Pancreas (tissue), 10 donors: Measurements from ENCODE around the gene SRPK3. TPM values are rescaled to one million over a fixed set of nuclear protein-coding genes. Genes with fewer than 3 reads are reported as not detected.

Experiments used
- ATAC-seq, 4 donors: fragments of 200-7000 bp; cut with Tn5 transposase; one replicate each; pipeline versions ENCODE4 v1.8.0 to v1.9.1; 2020; ENCODE audit warnings: mild to moderate bottlenecking in 4 of 4, moderate library complexity in 4 of 4
- DNase-seq, 6 donors: peaks; one replicate each; pipeline ENCODE4 v3.0.0-alpha.2; 2020
- FAIRE-seq: peaks from 2 replicates; lab custom pipeline; 2012; peaks lifted over from hg19 to GRCh38; lab: Jason Lieb, UNC
- H3K27ac ChIP-seq, 4 donors: fragments of 200-600 bp; sonication (generic); 1 replicate in 3 of 4; 2 replicates in 1 of 4; pipeline versions ENCODE4 v1.5.0 to v1.8.0; 2020
- H3K27me3 ChIP-seq, 4 donors: fragments of 200-600 bp; one replicate each; pipeline ENCODE4 v1.8.0; 2021
- H3K36me3 ChIP-seq, 3 donors: fragments of 200-600 bp; sonication (generic) in 1 of 3; one replicate each; pipeline versions ENCODE4 v1.5.0 to v1.8.0; 2020 to 2021
- H3K4me1 ChIP-seq, 3 donors: fragments of 200-600 bp; one replicate each; pipeline ENCODE4 v1.8.0; 2021
- H3K4me3 ChIP-seq, 4 donors: fragments of 200-600 bp; sonication (generic) in 2 of 4; one replicate each; pipeline versions ENCODE4 v1.5.0 to v1.8.0; 2020 to 2021
- H3K9me3 ChIP-seq, 4 donors: fragments of 200-600 bp; one replicate each; pipeline ENCODE4 v1.8.0; 2021
- CTCF ChIP-seq, 4 donors: fragments of 200-600 bp; sonication (generic) in 3 of 4; IDR thresholded peaks; one replicate each; pipeline versions ENCODE4 v1.5.0 to v1.8.0; 2021; ENCODE audit warnings: antibody characterized with exemption in 4 of 4
- WGBS, 2 donors: extraction: QIAGEN DNeasy Blood & Tissue Kit; methylation state at CpG; one replicate each; pipeline ENCODE4 v1.1.7; 2013; 5-methylcytosine and 5-hydroxymethylcytosine counted together
- intact Hi-C, 3 donors: fragments of 100-400 bp; cut with DNase I; formaldehyde crosslinking; loops; one replicate each; pipeline versions ENCODE4 v1.11.1 to v1.14.2; 2022
- polyA plus RNA-seq, 2 donors: library from polyadenylated mRNA; stranded (reverse); fragments of 200-250 nt; gene quantifications; one replicate each; pipeline ENCODE4 v1.2.3, GENCODE V29; 2013
- total RNA-seq, 6 donors: library from RNA; stranded (reverse); fragmentation: NEBNext Ultra II Directional in 4 of 6; extraction: Animal tissue kit (Norgen Biotek cat#: 25700) in 4 of 6; gene quantifications; one replicate each; pipeline versions ENCODE4 v1.2.1 to v1.2.4, GENCODE V29; 2021 to 2023
- donor health status: healthy with polysubstance abuse.
- donor health status: DM: no; HTN: no; CAD: no; lungs with moderate emphysema.
- donor health status: DM: no; HTN: no; CAD: no.
- donor health status: control.
- donor health status: control.
- donor health status: Bipolar disorder and iron deficiency.
- donor health status: DM: yes; HTN: yes; CAD: no.
- donor health status: DM: no; HTN: no; CAD: no.
- donor health status: DM: no; HTN: no; CAD: no.
- donor health status: DM: yes; HTN: yes; CAD: no.

SRPK3 gene
- total and polyA plus RNA-seq, 8 donors, result 0.12 to 1.5 (median 0.24) TPM; not detected in 1

- H3K36me3 ChIP-seq, result no peaks in the 10 kb centered on the region
- intact Hi-C loops, result loop anchor here in 1 of 3 donors (10.0 kb wide), 1 partner anchor 181 kb away; no protein-coding TSS in a partner anchor
- 91 to 95% methylated on average over 43 to 48 of the region's 48 CpGs for WGBS, 2 donors
- DNase-seq (peak in 3 of 6 donors; percentile 22 to 77 (median 56)), FAIRE-seq (no peak), ATAC-seq (no peak)
- H3K4me3 ChIP-seq, result no peak overlapping the region
- no peaks in the 10 kb centered on the region for H3K4me1 ChIP-seq
- no peaks in the 10 kb centered on the region for H3K9me3 ChIP-seq
- H3K27me3 ChIP-seq, result no peaks in the 10 kb centered on the region
- no peak overlapping the region for H3K27ac ChIP-seq
- no peak for TF ChIP-seq CTCF (IDR thresholded peaks at IDR 0.05)
These were observed 6.9 kb upstream of the SRPK3 start for GRCh38 chrX:153773741-153774575.

- no peak for ATAC-seq
- Histone ChIP-seq H3K4me1 (no peaks in the 10 kb centered on the region), H3K4me3 (no peak overlapping the region), H3K27me3 (no peaks in the 10 kb centered on the region), H3K27ac (no peak overlapping the region), H3K36me3 (no peaks in the 10 kb centered on the region), H3K9me3 (no peaks in the 10 kb centered on the region)
- TF ChIP-seq CTCF (IDR thresholded peaks at IDR 0.05), result no peak
- intact Hi-C loops, result loop anchor here in 1 of 3 donors (10.0 kb wide), 1 partner anchor 180 kb away; no protein-coding TSS in a partner anchor
- DNase-seq, result peak in 2 of 6 donors; percentile 26 to 67
- FAIRE-seq, result no peak
- WGBS, 2 donors, result 89 to 94% methylated on average over 36 to 37 of the region's 37 CpGs
These were observed 6.1 kb upstream of the SRPK3 start for GRCh38 chrX:153774576-153775292.

- Histone ChIP-seq H3K27me3 (no peaks in the 10 kb centered on the region), H3K9me3 (no peaks in the 10 kb centered on the region), H3K36me3 (no peaks in the 10 kb centered on the region), H3K4me1 (no peaks in the 10 kb centered on the region), H3K4me3 (no peak overlapping the region), H3K27ac (no peak overlapping the region)
- WGBS, 2 donors, result 81 to 90% methylated on average over 41 to 42 of the region's 42 CpGs
- TF ChIP-seq CTCF (IDR thresholded peaks at IDR 0.05), result no peak
- ATAC-seq (no peak), FAIRE-seq (no peak), DNase-seq (peak in 3 of 6 donors; percentile 19 to 59 (median 51))
- intact Hi-C loops, result loop anchor here in 1 of 3 donors (10.0 kb wide), 1 partner anchor 179 kb away; no protein-coding TSS in a partner anchor
These were observed 5.3 kb upstream of the SRPK3 start for GRCh38 chrX:153775293-153776119.

- Histone ChIP-seq H3K27ac (no peak overlapping the region), H3K4me1 (no peaks in the 10 kb centered on the region), H3K27me3 (no peaks in the 10 kb centered on the region), H3K9me3 (no peaks in the 10 kb centered on the region), H3K4me3 (no peak overlapping the region), H3K36me3 (no peaks in the 10 kb centered on the region)
- FAIRE-seq (no peak), ATAC-seq (no peak), DNase-seq (peak in 2 of 6 donors; percentile 8 to 36)
- intact Hi-C loops, result loop anchor here in 1 of 3 donors (10.0 kb wide), 1 partner anchor 179 kb away; no protein-coding TSS in a partner anchor
- TF ChIP-seq CTCF (IDR thresholded peaks at IDR 0.05), result no peak
- WGBS, 2 donors, result 75 to 87% methylated on average over 10 to 12 of the region's 20 CpGs
These were observed 4.7 kb upstream of the SRPK3 start for GRCh38 chrX:153776120-153776599.
